Glutamatergic neuron (in vitro differentiated cells): ENCODE measurements around the gene SLAMF9. TPM values are rescaled to one million over a fixed set of nuclear protein-coding genes. Genes with fewer than 3 reads are reported as not detected.

Experiments used
- DNase-seq: peaks from one replicate; pipeline ENCODE4 v3.0.0; 2022
- H3K27ac Mint-ChIP-seq: one replicate; pipeline ENCODE4 v1.8.0; 2020; ENCODE audit warnings: mild to moderate bottlenecking, mixed read lengths, inconsistent platforms; ENCODE audit not compliant: unreplicated experiment
- H3K27me3 Mint-ChIP-seq: one replicate; pipeline ENCODE4 v1.8.0; 2020; ENCODE audit warnings: mild to moderate bottlenecking, moderate library complexity, mixed read lengths, inconsistent platforms; ENCODE audit not compliant: unreplicated experiment
- H3K36me3 Mint-ChIP-seq: one replicate; pipeline ENCODE4 v1.8.0; 2020; ENCODE audit warnings: mild to moderate bottlenecking, mixed read lengths, inconsistent platforms; ENCODE audit not compliant: unreplicated experiment
- H3K4me1 Mint-ChIP-seq: one replicate; pipeline ENCODE4 v1.8.0; 2020; ENCODE audit warnings: mild to moderate bottlenecking, low read depth, mixed read lengths, inconsistent platforms; ENCODE audit not compliant: unreplicated experiment
- H3K4me3 Mint-ChIP-seq: one replicate; pipeline ENCODE4 v1.8.0; 2020; ENCODE audit warnings: mild to moderate bottlenecking, mixed read lengths, inconsistent platforms; ENCODE audit not compliant: unreplicated experiment
- H3K9me3 Mint-ChIP-seq: one replicate; pipeline ENCODE4 v1.8.0; 2020; ENCODE audit warnings: mild to moderate bottlenecking, moderate library complexity, mixed read lengths, inconsistent platforms; ENCODE audit not compliant: unreplicated experiment
- CTCF ChIP-seq: fragments of 200-600 bp; sonication (generic); IDR thresholded peaks from one replicate; pipeline ENCODE4 v1.5.0; 2021; ENCODE audit not compliant: partially characterized antibody, unreplicated experiment
- total RNA-seq: library from RNA; stranded (reverse); fragmentation: NEBNext Ultra II Directional; extraction: Animal tissue kit (Norgen Biotek cat#: 25700); gene quantifications from one replicate; pipeline ENCODE4 v1.2.1, GENCODE V29; 2021; ENCODE audit not compliant: unreplicated experiment

The SLAMF9 gene
- total RNA-seq, 1 donor from 2014 or later: not detected

GRCh38 chr1:159945483-159946241, 8.4 kb downstream of the SLAMF9 start, which contains the start of gene IGSF9:
Gene IGSF9, minus strand, starts transcription at chr1:159945613. Its CDS starts 2,159 bp downstream, at chr1:159943454.
- peak; percentile 50 for TF ChIP-seq CTCF
- Mint-ChIP-seq H3K4me3 (peak within 1 kb of the TSS; percentile 91), H3K27ac (peak within 1 kb of the TSS; percentile 19), H3K36me3 (no peaks in the 10 kb centered on the region), H3K4me1 (peaks cover 20% of the 10 kb centered on the region), H3K9me3 (peaks cover 3% of the 10 kb centered on the region), H3K27me3 (peaks cover 16% of the 10 kb centered on the region)
- DNase-seq: peak; percentile 92

- peak overlapping the region; percentile 91 for H3K4me3 Mint-ChIP-seq
- H3K36me3 Mint-ChIP-seq: no peaks in the 10 kb centered on the region
- H3K9me3 Mint-ChIP-seq: peaks cover 2% of the 10 kb centered on the region
- peak overlapping the region; percentile 19 for H3K27ac Mint-ChIP-seq
- peaks cover 24% of the 10 kb centered on the region for H3K4me1 Mint-ChIP-seq
- peaks cover 16% of the 10 kb centered on the region for H3K27me3 Mint-ChIP-seq
- TF ChIP-seq CTCF: no peak
- no peak for DNase-seq
Observed at GRCh38 chr1:159944623-159945455, 9.2 kb downstream of the SLAMF9 start.

- no peak for TF ChIP-seq CTCF
- Mint-ChIP-seq H3K27me3 (peaks cover 17% of the 10 kb centered on the region), H3K4me3 (peak overlapping the region; percentile 91), H3K36me3 (no peaks in the 10 kb centered on the region), H3K9me3 (peaks cover 2% of the 10 kb centered on the region), H3K27ac (no peak overlapping the region), H3K4me1 (peaks cover 24% of the 10 kb centered on the region)
- no peak for DNase-seq
Observed at GRCh38 chr1:159943908-159944622, 10.0 kb downstream of the SLAMF9 start.

GRCh38 chr1:159943278-159943640, 10.8 kb downstream of the SLAMF9 start:
- no peak for DNase-seq
- Mint-ChIP-seq H3K27me3 (peaks cover 21% of the 10 kb centered on the region), H3K36me3 (no peaks in the 10 kb centered on the region), H3K9me3 (peaks cover 5% of the 10 kb centered on the region), H3K27ac (no peak overlapping the region), H3K4me1 (peaks cover 24% of the 10 kb centered on the region), H3K4me3 (no peak overlapping the region)
- no peak for TF ChIP-seq CTCF
